Inferior parietal cortex (tissue), 1 donor: ENCODE results near the gene PLEKHN1.

ENCODE experiments used
- DNase-seq: peaks from one replicate; pipeline ENCODE4 v3.0.0-alpha.2; 2016; ENCODE audit errors: extremely low spot score

The PLEKHN1 gene

DNA sequence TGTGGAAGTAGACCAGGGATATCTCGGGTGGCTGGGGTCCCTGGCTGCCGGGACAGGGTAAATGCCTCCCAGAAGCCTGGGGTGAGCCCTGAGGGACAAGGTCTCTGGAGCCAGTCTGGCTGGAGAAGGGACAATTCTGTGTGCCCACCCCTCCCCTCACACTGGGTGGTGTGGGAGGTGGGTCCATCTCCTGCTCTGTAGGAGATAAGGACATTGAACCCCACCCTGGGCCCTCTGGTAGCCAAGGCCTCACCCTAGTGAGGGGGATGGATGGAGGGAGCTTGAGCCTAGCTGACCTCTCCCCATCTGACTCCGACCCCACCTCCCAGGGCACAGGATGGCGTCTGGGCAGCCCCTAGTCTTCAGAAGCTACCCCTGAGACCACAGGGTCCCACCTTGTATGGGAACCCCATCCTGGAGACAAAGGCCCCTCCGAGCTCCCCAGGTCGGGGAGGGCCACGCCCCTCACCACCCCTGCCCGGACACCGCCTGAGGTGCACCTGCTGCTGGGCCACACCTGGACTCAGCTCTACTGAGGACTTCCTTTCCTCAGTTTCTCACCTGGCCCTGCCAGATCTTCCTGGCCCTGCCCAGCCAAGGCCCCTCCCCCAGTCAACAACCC is 58.0 kb downstream of the PLEKHN1 start:
- DNase-seq: no peak

DNA sequence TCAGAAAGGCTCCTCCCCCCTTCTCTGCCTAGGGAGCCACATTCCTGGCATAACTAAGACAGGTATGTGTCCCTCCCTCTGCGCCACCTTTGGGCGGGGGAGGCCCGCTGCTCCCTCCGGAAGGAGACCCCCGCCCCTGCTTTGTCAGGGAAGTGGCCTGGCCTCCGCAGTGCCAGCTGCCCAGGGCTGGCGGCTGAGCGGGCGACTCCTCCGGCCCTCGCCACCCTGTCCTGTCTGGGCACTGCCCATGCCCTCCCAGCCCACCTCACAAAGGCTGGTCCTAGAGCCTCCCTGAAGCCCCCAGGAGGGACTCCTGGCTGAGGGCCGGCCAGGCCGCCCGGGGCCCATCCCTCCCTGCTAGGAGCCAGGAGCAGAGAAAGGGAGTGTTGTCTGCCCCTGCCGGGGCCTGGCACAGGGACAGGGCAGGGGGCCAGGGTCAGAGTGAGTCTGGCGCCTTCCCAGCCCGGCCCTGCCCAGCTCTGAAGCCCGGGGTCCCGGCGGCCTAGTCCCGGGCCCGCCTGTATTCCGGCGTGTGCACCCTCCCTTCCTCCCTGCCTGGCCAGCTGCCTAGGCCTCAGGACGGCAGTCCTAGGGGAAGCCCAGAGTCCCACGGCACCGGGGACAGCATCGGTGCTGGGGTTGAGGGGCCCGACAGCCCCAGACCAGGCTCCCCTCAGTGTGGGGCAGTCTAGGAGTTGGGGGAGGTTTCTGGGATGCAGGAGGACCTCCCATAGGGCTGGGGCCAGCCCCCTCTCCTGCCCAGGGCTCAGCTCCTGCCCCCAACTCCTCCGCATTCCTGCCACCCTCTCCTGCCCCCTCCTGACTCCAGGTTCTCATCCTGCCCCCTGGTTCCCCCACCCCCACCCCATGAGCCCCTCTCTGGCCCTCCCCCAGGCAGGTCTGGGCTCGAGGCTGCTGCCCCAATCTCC is 58.8 kb downstream of the PLEKHN1 start:
- DNase-seq: no peak
